ENCODE results near the gene KCNA5. TPM values are rescaled to one million over a fixed set of nuclear protein-coding genes. Genes with fewer than 3 reads are reported as not detected.

KCNA5 gene
- total RNA-seq, 1 experiment from 2014 or later, result not detected

GRCh38 chr12:5071496-5071895, 27.8 kb downstream of the KCNA5 start:
- Histone ChIP-seq H3K4me1 (ENCODE audit: control insufficient read depth in 1 of 2, insufficient read depth in 2 of 2, low read length in 2 of 2) (no peaks in the 10 kb centered on the region), H3K79me2 (ENCODE audit: insufficient read depth, low read length) (no peaks in the 10 kb centered on the region), H2AFZ (ENCODE audit: low read depth, low read length, poor library complexity, severe bottlenecking) (no peak overlapping the region), H3K9me3 (ENCODE audit: control insufficient read depth in 1 of 2, insufficient read depth in 1 of 2, low read depth in 1 of 2, low read length in 2 of 2) (no peaks in the 10 kb centered on the region), H3K9me2 (ENCODE audit: insufficient read depth) (no peaks in the 10 kb centered on the region), H3K27me3 (ENCODE audit: insufficient read depth, low read length) (peaks cover 51% of the 10 kb centered on the region; the same call in 1 of the 2 replicates), H3K4me2 (ENCODE audit: low read length) (no peak overlapping the region), H4K20me1 (ENCODE audit: insufficient read depth) (no peaks in the 10 kb centered on the region), H3K4me3 (replicated peaks in 1 of 2; ENCODE audit: low read depth in 1 of 2, low read length in 2 of 2) (no peak overlapping the region), H3K27ac (ENCODE audit: low read depth, low read length) (no peak overlapping the region), H3K9ac (ENCODE audit: low read length) (no peak overlapping the region), H3K36me3 (ENCODE audit: control insufficient read depth in 1 of 2, insufficient read depth in 2 of 2, low read length in 2 of 2) (no peaks in the 10 kb centered on the region)
- ChIA-PET CTCF (no interaction called here), RAD21 (ENCODE audit: low non-redundant PET in 1 of 2, low total read pairs in 2 of 2, uncharacterized antibody in 2 of 2, unreplicated experiment in 2 of 2) (no interaction called here), POLR2A (no interaction called here)
- BruUV-seq (replicated peaks), result no TSS peak
- intact Hi-C loops (cut with micrococcal nuclease), result no loop called here
- ATAC-seq (0 out of 2 replicates have a peak, but pooled peaks have one; percentile 32), DNase-seq (ENCODE audit: low read depth, low spot score) (no peak)
- TF ChIP-seq SRF (IDR thresholded peaks at IDR 0.05; ENCODE audit: low read depth) (no peak), ZNF274 (IDR thresholded peaks at IDR 0.05; ENCODE audit: low read depth, low read length) (no peak), SP1 (IDR thresholded peaks at IDR 0.05; ENCODE audit: low read depth) (no peak), MAX (IDR thresholded peaks at IDR 0.05) (no peak), RAD21 (IDR thresholded peaks at IDR 0.05; ENCODE audit: low read depth) (no peak), ZBTB33 (IDR thresholded peaks at IDR 0.05; ENCODE audit: extremely low read depth, insufficient replicate concordance, low read length) (no peak), EZH2 (IDR thresholded peaks at IDR 0.05) (no peak), ELF1 (IDR thresholded peaks at IDR 0.05; ENCODE audit: borderline replicate concordance, low read depth) (no peak), POLR2A (IDR thresholded peaks at IDR 0.05; ENCODE audit: borderline replicate concordance, extremely low read depth, insufficient read depth, insufficient read length) (no peak), ATF3 (IDR thresholded peaks at IDR 0.05) (no peak), ZFX (IDR thresholded peaks at IDR 0.05) (no peak), EZH2phosphoT487 (IDR thresholded peaks at IDR 0.05; ENCODE audit: borderline replicate concordance) (no peak), FOSL1 (IDR thresholded peaks at IDR 0.05; ENCODE audit: low read depth) (no peak), POLR2AphosphoS5 (IDR thresholded peaks at IDR 0.05; ENCODE audit: low read depth, low read length) (no peak), YY1 (IDR thresholded peaks at IDR 0.05; ENCODE audit: extremely low read depth, insufficient replicate concordance, low read depth, low read length) (no peak), CBX3 (IDR thresholded peaks at IDR 0.05; ENCODE audit: low read depth) (no peak), REST (IDR thresholded peaks at IDR 0.05; ENCODE audit: low read depth) (no peak), SIN3A (IDR thresholded peaks at IDR 0.05; ENCODE audit: low read depth) (no peak), CEBPB (IDR thresholded peaks at IDR 0.05; ENCODE audit: low read depth) (no peak)

All from HCT116 (cell line).